Stimulated activated CD4-positive, alpha-beta T cell treated with anti-CD3 and anti-CD28 coated beads, Interleukin-15, amount 100 ng/mL, for 48 hours (primary cell): Measurements from ENCODE around the gene ARHGEF40.

ENCODE experiments used
- DNase-seq, 2 donors: peaks; one replicate each; pipeline ENCODE4 v3.0.0-alpha.2; 2020; ENCODE audit warnings: low read depth in 2 of 2

The ARHGEF40 gene

DNA sequence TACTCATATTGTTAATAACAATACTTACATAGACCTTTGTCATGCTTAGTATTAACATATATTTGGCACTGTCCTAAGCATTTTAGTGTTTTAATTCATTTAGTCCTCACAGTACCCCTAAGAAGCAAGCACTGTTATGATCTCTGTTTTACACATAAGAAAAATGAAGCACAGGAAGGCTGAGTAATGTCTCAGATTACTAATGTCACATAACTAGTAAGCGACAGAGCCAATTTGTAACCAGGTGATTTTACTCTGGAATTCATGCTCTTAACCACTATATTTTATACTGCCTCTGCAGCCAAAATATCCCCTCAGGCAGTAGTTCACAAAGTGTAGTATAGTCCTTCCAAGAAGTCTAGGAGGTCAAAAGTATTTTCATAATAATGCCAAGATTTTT is 51.0 kb downstream of the ARHGEF40 start:
- no peak for DNase-seq

DNA sequence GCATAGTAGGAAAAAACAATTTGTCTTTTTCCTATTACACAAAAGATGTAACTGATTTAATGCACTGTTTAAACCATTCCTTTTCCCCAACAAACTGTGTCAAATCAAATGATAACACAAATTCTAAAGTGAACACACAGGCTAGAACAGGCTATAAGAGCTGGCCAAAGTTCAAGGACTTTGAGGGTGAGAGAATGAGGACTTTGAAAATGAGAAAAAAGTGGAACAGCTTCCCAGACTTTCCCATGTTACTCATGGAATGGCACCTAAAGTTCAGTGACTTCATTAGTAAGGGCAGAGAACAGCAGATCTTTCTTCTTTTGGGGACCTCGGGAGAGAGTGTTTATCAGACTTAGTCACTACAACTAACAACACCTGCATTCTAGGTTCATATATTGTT is 53.3 kb downstream of the ARHGEF40 start:
- DNase-seq = no peak

DNA sequence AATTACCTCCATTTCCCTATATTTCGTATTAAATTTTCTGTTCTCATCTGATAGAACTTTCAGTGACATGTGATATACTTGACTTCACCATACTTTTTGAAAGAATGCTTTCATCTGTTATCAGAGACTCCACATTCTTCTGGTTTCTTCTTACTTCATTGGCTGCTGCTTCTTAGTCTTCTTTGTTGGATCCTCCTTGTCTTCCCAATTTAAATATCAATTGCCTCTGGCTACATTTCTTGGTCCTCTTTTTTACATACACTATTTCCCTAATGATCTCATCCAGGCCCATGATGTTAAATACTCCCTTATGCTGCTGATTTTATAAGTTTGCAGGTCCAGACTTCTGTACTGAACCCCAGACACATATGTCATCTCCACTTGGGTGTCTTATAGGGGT is 63.8 kb downstream of the ARHGEF40 start:
- no peak for DNase-seq

DNA sequence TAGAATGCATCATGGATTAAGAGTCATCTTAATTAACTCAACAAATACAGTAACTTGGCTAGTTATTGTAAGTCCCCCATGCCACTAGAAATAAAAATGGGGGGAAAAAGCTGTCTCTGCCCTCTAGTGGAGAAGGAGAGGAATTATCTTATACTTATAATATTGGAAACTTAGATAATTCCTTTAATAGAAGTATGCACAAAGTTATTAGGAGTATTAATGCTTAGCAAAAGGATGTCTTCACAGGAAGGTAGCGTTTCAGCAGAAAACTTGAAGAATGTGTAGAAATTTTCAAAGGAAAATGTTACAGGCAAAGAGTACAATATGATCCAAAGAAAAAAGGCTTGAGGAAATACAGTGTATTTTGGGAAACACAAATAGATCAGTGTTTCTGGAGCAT is 65.9 kb downstream of the ARHGEF40 start:
- DNase-seq = no peak
